ENCODE data around the gene ZNF362.

Gene ZNF362

GRCh38 chr1:33311706-33312412, 55.6 kb downstream of the ZNF362 start:
- DNase-seq: no peak

- no peak for DNase-seq
Observed at GRCh38 chr1:33312413-33312749, 56.1 kb downstream of the ZNF362 start.

DNA sequence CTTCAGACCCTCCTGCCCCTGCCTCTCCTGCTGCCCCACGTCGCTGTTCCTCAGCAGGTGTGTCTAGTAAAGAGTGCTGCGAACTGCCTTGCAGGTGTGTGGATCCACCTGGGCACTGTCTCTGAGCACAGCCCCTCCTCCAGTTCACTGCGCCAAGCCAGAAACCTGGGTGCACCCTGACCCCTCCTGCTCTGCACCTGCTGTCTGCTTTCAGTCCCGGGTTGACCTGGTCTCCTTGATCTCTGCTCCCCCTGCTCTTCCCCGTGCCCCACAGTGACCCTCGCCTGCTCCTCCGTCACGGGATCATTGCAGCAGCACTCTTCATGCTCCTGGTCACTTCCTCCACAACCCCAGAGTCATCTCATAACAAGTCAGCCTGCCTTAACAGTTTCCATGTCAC, 58.1 kb downstream of the ZNF362 start:
- no peak for DNase-seq

DNA sequence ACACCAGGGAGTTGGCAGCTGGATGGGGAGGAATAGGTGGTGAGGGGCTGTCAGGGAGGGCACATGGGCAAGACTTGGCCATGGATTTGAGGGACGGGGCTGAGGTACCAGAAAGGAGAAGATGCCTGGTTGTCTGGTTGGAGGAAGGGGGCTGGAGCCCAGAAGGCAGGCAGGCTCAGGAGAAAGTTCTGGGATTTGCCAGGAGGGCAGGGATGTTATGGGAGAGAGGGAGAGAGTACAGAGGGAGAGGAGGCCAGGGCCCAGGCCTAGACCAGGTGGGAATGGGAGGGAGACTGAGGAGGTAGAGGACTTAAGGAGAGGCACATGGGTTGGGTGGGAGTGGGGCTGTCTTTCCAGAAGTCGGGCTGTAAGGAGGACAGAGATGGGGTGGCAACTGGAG, 60.3 kb downstream of the ZNF362 start:
- DNase-seq: no peak

GRCh38 chr1:33317354-33317753, 61.1 kb downstream of the ZNF362 start:
- no peak for DNase-seq

GRCh38 chr1:33317946-33318345, 61.7 kb downstream of the ZNF362 start:
- no peak for DNase-seq

- no peak for DNase-seq
Observed at GRCh38 chr1:33319186-33319948, 63.1 kb downstream of the ZNF362 start.

DNA sequence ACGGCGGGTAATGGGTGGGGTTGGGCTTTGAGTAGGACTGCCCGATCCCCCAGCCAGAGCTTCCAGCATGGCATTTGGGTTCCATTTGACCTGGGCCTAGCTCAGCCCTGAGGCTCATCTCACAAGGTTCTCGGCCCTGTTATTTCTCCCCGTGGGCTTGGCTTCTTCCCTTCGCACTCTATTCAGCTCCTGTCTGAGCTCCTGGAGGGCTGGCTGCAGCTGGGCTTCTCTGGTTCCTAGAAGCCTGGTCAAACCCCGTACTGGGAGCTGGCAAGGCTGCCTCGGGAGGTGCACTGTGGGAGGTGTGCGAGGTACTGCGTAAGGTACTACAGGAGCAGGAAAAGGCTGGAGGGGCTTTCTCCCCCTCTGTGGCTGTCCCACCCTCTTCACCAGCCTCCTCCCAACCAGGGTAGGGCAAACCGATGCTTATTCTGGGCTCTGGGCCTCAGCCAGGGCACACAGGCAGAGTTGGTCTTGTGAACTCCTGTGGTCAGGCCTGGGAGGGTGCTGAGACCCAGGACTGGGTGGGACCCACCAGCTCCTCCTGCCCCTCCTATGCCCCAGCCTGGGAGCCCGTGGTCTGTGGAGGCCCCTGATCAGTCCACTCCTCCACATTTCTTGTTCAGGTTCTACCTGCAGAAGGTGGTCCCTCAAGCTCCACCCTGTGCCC, 63.8 kb downstream of the ZNF362 start:
- no peak for DNase-seq

DNA sequence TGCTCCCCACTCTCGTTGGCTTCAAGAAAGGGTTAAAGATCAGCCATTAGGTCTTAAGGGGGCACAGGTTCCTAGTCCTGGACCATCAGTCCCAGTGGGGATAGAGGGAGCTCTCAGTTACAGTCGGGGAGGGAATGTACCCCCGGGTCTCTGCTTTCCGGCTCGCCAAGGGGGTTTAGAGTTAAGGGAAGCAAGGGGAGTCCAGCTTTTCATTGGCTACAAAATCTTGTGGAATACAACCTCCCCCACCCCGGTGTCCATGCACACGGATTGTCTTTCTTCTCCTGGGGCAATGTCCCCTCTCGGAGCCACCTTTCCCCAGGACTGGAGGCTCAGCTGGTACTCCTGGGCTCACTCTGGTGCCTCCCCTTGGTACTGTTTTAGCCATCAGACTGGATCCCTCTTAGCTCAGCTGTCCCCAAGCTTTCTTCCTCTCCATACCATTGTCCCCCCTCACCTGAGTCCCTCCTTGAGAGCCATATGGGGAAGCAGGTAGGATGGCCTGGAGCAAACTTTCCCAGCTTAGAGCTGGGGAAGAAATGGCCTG, 64.4 kb downstream of the ZNF362 start, which contains the start of gene A3GALT2:
Gene A3GALT2, minus strand, starts transcription at position 480 of the 547 bp plus-strand sequence. Its CDS starts 0 bp downstream, at position 480.
- DNase-seq: no peak

- DNase-seq: no peak
Observed at GRCh38 chr1:33321178-33321577, 64.9 kb downstream of the ZNF362 start.

GRCh38 chr1:33322109-33322508, 65.8 kb downstream of the ZNF362 start:
- DNase-seq: no peak

DNA sequence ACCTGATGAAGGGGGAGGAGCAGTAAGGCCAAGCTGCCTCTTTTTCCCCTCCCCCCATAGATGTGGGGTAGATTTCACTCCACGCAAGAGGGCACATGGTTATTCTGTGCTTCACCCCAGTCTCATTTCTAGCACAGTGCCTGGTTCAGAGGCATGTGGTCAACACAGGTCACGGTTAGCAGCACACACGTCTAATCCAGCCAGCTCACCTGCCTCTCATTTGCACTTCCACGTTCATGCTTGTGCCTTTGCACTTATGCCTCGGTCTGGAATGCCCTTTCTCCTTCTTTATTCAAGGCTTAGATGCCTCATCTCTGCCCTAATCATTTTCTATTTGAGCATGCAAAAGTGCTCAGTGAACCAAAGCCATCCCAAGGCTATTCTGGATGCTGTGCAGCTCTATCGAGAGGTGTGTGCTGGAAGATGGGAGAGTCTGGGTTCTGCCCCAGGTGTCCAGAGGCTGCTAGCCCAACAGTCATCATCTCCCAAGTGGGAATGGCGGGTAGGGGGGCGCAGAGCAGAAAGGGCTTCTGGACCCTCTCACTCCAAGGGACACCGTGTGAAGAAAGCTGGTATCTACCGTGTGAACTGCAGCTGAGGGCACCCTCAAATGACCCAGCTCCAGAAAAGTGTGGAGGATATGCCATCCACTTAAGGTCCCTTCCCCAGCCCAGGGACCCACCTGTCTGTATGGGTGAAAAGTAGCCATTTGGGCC, 66.7 kb downstream of the ZNF362 start:
- no peak for DNase-seq

- no peak for DNase-seq
Observed at GRCh38 chr1:33323663-33324477, 67.6 kb downstream of the ZNF362 start.

DNA sequence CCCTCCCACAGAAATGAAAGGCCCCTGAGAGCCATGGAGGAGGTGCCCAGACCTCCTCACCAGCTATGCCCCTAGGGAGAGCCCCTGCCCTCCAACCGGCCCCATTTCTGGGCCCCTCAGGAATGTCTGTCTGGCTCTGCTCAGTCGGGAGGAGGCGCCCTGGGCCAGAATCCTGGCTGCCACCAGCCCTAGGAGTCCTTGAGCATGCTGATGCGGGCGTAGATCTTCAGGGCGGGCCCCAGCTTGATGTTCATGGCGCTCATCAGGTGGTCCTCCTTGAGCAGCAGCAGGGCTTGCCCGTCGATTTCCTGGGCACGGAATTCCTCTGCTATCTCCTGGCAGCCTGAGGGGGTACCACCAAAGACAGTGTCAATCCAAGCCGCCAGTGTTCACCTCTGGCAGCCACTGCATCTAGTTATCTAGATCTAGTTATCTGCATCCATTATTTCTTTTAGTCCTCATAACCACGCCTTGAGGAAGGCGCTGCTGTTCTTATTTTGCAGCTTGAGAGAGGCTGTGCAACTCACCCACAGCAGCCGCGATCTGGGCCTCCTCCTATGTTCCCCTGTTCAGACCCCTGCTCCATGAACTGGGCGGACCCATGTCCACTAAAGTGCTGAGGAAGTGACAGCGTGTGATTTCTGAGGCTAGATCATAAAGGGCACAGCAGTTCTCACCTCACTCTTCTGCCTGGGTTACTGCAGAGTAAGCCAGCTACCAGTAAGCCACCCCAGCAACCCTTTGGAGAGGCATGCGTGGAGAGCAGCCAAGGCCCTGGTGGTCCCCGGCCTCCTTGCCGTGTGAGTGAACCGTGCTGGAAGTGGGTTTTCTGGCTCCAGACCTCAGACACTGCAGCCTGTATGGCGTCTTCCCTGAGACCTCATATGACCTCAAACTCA, 68.6 kb downstream of the ZNF362 start:
- no peak for DNase-seq

DNA sequence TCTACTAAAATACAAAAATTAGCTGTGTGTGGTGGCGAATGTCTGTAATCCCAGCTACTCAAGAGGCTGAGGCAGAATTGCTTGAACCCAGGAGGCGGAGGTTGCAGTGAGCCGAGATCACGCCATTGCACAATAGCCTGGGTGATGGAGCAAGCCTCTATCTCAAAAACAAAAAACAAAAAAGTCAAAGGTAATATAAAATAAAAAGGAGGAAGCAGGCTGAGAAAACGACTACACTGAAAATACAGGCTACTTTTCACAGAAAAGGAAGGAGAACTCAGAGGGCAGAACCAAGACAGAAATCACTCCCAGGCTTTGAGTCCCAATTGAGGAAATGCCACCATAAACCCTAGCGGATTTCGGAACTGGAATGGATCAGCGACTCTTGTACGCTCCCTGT, 70.5 kb downstream of the ZNF362 start:
- DNase-seq: no peak

DNA sequence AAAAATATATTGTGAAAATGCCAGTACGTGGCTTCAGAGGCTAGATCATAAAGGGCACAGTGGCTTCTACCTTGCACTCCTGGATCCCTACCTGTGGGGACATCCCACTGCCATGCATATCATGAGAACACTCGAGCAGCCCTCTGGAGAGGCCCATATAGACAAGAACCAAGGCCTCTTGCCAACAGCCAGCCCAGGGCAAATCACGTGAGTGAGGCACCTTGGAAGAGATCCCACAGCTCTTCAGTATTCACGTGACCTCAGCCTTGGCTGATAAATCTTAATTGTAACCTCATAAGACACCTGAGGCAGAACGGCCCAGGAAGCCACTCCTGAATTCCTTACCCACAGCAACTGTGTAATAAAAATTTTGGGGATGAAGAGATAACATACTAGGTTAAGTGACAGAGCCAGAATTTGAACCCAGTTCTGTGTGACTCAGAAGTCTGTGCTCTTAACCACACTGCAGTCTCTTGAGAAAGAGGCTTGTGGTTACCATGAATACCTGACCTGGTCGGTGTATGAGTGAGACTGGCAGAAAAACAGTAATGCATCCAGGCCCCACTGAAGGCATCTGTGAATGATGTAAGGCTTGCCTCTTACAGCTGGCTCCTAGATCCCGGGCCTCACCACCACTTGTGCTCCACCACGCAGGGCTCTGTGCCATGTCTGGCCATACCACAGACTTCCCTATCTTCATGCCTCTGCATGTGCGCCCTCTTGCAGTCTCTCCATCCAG, 71.5 kb downstream of the ZNF362 start:
- no peak for DNase-seq

GRCh38 chr1:33328817-33329216, 72.5 kb downstream of the ZNF362 start:
- DNase-seq: no peak

DNA sequence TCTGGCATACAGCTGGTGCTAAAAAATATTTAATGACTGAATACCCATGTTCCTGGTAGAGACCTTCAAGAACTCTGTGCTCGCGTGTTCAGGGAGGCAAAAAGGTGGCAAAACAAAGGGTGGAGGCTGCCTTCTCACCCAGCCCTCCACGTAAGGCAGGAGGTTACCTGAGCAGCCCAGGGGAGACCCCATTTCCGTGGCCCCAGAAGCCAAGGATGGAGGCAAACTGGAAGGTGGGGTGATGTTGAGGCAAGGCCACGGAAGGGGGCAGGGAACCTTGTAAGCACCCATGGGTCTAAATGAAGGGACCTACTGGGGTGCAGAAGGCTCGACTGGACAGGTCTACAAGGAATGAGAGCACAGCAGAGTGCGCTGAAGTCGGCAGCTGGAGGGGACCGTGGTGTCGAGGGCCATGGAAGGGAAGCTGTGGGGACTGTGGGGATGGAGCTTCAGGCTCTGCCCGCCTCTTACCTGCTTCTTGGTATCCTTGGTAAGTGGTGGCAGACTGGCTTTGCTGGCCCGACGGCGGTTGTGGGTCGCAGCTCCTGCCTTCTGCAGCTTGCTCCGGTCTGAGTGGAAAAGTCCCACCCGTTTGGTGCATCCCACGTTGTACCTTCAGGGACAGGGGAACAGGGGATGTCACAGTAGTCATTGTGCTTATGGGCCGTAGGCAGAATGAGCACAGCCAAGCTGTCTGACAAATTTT, 73.5 kb downstream of the ZNF362 start:
- DNase-seq: no peak

GRCh38 chr1:33330361-33330890, 74.1 kb downstream of the ZNF362 start:
- DNase-seq: no peak
